ENCODE measurements around the gene SNX22.
"Not testable (repeated sequence)": the region's sequence is repeated elsewhere in the genome, so short reads cannot be mapped to it uniquely, and the experiment has no call there.

Gene SNX22

DNA sequence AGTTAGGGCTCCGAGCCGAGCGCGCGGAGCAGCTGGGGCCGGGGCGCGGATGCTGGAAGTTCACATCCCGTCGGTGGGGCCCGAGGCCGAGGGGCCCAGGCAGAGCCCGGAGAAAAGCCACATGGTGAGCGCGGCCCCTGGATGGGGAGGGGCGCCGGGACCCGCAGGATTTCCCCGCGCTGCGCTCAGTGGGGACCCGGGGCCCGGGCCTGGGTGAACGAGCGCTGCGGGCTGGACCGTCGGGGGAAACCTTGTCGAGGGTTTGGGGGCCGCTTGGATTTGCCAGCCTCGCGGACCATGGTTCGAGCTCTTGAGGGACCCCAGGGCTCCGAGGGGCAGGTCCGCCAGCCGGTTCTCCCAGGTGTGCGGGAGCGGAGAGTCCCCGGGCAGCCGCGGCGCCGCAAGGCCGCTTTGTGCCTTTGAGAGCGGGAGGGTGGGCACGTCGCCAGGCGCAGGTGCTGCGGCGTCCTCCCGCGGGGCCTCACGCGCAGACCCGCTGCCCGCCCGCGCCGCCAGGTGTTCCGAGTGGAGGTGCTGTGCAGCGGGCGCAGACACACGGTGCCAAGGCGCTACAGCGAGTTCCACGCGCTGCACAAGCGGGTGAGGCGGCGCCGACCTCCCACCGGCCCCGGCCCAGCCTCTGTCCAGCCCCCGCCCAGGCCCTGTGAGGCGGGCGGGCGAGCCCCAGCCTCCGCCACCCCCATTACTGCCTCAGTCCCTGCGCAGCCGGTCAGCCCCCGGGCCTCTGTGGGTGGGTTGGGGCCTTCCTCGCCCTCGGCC lies at the start of gene SNX22:
Gene SNX22 (plus strand): TSS at position 5 of the 780 bp plus-strand sequence. CDS start 45 bp downstream, at position 50.
- peak in 1 of 4 experiments; percentile 7 for DNase-seq

DNA sequence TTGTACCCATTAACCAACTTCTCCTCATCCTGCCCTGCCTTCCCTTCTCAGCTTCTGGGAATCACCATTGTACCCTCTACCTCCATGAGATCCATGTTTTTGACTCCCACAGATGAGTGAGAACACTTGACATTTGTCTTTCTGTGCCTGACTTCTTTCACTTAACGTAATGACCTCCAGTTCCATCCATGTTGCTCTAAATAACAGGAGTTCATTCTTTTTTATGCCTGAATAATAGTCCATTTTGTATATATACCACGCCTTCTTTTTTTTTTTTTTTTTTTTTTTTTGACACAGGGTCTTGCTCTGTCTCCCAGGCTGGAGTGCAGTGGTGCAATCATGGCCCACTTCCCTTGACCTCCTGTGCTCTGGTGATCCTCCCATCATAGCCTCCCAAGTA lies 49.0 kb upstream of the SNX22 start:
- no peak for DNase-seq

GRCh38 chr15:64105113-64105704 lies 46.3 kb upstream of the SNX22 start:
- no peak for DNase-seq

GRCh38 chr15:64107337-64107736 lies 44.2 kb upstream of the SNX22 start:
- no peak for DNase-seq

GRCh38 chr15:64110108-64110701 lies 41.3 kb upstream of the SNX22 start:
- not testable (repeated sequence) for DNase-seq

- no peak for DNase-seq
Measured at GRCh38 chr15:64110950-64111678, 40.4 kb upstream of the SNX22 start.

DNA sequence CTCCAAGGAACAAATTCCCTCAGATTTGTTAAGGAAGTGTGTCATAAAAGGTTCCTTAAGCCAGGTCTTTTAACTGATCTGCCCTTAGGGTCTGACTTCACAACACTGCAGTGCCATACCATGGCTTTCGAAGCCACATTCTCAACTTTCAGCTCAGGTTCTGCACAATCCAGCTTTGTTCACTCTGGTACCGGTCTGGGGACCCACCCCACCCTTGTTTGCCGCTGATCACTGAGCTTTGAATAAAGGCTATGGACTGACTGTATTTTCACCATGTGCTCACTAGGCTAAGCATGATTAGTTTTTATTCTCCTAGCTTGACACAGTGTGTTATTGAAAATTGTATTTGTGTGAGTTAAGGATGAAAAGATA lies 39.9 kb upstream of the SNX22 start:
- DNase-seq = no peak

DNA sequence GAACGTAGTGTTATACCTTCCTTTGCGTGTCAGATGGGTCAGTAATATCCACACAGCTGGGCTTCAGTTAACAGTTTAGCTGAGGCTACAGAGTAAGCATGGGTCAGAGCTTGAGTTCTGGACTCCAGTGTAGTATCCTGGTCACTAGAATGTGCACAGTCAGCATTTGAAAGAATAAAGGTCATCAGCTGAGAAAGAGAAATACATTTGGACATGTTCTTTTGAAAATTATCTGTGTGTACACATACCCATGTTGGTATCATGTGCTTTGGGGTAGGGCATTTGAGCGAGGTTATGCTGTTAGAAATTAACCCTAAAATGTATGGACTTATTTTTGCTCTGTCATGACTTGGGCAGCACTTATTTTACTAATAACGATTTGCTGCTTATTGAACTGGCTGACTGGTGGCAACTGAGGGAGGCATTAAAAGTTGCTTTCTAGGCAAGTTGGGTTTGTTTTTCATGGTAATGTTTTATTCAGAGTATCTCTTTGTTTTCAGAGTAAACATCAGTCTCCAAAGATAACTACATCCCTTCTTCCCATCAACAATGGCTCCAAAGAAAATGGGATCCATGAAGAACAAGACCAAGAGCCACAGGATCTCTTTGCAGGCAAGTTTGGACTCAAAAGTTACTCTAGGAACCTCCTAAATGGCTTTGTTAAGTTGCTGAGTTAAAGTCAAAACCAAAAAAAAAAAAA lies 39.3 kb upstream of the SNX22 start:
- DNase-seq = no peak

DNA sequence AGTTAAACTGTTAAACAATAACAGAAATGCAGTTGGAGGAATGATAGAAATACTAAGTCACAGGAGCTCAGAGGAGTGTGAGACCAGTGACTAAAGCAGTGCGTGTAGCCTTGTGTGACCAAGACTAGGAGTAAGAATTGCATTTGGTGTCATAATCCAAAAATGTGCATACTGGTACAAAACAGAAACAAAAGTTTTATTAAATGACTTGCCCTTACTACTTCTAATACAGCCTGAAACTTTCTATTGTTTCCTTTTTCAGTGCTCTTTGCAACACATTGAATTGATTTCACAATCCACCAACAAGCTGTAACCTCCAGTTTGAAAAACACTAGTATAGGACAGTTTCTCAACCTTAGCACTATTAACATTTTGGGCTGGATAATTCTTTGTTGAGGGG lies 38.6 kb upstream of the SNX22 start:
- no peak for DNase-seq

DNA sequence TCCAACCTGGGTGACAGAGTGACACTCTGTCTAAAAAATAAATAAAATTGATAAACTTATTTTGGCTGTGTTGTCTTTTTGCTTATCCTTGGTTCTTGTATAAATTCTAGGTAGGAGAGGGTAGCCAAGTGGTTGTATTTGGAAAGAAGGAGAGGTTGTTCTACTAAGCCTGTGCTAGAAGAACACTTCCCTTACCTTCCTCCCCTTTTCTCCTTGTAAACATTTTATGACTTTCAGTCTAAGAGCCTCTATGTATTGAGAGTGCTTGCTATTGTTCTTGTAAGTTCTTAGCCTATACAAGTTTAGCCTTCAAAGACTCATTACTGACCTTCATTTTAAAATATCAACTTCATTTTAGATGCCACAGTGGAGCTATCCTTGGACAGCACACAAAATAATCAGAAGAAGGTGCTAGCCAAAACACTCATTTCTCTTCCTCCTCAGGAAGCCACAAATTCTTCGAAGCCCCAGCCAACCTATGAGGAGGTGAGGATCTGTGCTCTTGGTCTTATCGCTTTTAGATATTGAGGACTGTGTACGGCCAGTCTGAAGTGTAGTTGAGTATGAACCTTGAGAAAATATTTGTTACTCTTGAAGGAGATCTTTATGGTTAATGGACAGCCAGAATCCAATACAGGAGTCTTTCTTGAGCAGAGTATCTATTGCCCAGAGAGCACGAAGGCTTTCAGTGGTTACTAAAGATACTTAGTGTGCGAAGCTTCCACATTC lies 33.6 kb upstream of the SNX22 start:
- no peak for DNase-seq

GRCh38 chr15:64120322-64120721 lies 31.2 kb upstream of the SNX22 start:
- DNase-seq = not testable (repeated sequence)

DNA sequence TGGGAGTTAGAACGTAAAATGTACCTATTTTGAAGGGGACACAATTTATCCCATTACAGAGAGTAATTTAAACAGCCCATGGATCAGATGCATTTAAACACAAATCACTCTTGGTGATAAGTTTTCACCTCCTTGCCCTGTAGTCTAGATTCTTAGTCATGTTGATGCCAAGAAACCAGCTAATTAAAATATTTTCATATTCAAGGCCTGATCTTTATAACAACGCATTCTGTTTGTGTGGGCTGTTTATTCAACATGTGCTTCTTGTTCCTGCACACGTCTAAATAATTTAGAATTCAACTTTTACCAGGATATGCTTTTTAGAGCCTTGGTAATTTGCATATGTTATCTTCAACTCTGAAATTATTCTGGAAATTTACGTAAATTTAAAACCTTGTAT lies 29.9 kb upstream of the SNX22 start:
- no peak for DNase-seq

- DNase-seq = no peak
Measured at GRCh38 chr15:64122444-64122843, 29.1 kb upstream of the SNX22 start.

DNA sequence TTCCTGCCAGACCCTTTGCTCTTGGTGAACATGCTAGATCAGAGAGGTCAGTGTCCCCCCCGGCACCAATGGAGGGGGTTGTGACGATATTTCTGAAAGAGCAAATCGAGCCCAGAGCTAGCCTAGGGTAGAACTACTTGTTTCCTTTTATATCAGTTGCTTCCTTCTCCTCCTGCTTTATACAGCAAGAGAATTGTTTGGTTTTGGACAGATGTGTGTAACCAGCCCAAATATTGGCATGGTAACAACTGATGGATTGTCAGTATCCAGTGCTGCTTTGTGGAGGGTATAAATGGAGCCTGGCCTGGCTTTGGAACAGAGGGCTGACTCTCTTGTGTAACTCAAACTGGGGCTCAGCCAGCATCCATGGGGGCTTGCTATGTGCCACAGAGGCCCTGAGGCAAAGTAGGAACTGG lies 28.6 kb upstream of the SNX22 start:
- no peak for DNase-seq

DNA sequence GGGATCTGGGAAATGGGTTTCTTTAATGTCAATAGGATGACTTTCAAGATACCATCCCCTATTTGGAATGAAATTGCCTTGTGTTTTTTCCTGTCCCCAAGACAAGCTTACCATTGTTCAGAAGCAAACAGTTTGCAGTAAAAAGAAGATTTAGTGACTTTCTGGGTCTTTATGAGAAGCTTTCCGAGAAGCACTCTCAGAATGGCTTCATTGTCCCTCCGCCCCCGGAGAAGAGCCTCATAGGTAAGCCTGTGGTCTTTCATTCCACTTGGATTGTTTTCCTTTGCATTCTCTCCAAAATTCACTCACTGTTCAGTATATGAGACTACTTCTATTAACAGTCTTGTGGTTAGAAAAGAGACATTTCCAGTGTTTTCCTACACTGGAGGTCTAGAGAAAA lies 25.6 kb upstream of the SNX22 start:
- no peak for DNase-seq

- no peak for DNase-seq
Measured at GRCh38 chr15:64127521-64128270, 23.8 kb upstream of the SNX22 start.

GRCh38 chr15:64130159-64130558 lies 21.4 kb upstream of the SNX22 start:
- DNase-seq = no peak

GRCh38 chr15:64131547-64131946 lies 20.0 kb upstream of the SNX22 start:
- DNase-seq = no peak

GRCh38 chr15:64132217-64132616 lies 19.3 kb upstream of the SNX22 start:
- DNase-seq = no peak

GRCh38 chr15:64133623-64134344 lies 17.7 kb upstream of the SNX22 start:
- no peak for DNase-seq

- DNase-seq = no peak
Measured at GRCh38 chr15:64134345-64134829, 17.1 kb upstream of the SNX22 start.
